MM.1S (cell line): Measurements from ENCODE around the gene TERT.

Source experiments
- CTCF ChIP-seq: fragments of 300-600 bp; sonication (generic); IDR thresholded peaks from 2 replicates; pipeline ENCODE4 v1.5.1; 2016; ENCODE audit warnings: antibody characterized with exemption, low read length, mixed read lengths
- EZH2 ChIP-seq: fragments of 300-600 bp; sonication (generic); optimal IDR thresholded peaks from 2 replicates; pipeline ENCODE3; 2017; ENCODE audit warnings: low read depth, mild to moderate bottlenecking, antibody characterized with exemption, low read length, mixed read lengths
- EZH2phosphoT487 ChIP-seq: fragments of 300-600 bp; sonication (generic); IDR thresholded peaks from 2 replicates; pipeline ENCODE4 v1.6.1; 2018; ENCODE audit warnings: antibody characterized with exemption, low read length

GRCh38 chr5:1203968-1204692 lies 90.7 kb downstream of the TERT start:
- no peak for TF ChIP-seq CTCF
- no peak for TF ChIP-seq EZH2
- TF ChIP-seq EZH2phosphoT487: no peak
